CD14-positive monocyte (primary cell): ENCODE results near the gene CAMTA1. TPM values are rescaled to one million over a fixed set of nuclear protein-coding genes. Genes with fewer than 3 reads are reported as not detected.
A peak's percentile ranks its signal among the peaks of the same experiment; 100 is the strongest.

ENCODE experiments used
- DNase-seq, 3 donors: peaks; one replicate each; pipeline ENCODE4 v3.0.0-alpha.2; 2011 to 2022
- H2AFZ ChIP-seq: 2 replicates; pipeline ENCODE4 v1.6.0; 2012; ENCODE audit warnings: mild to moderate bottlenecking, low read depth, low read length, inconsistent platforms; ENCODE audit not compliant: insufficient read depth, poor library complexity, severe bottlenecking
- H3K27ac ChIP-seq, 2 donors: 1 replicate in 1 of 2; 2 replicates in 1 of 2; pipeline ENCODE4 v1.5.1; 2012 to 2013; ENCODE audit warnings: low read length in 2 of 2, control low read depth in 1 of 2, inconsistent platforms in 1 of 2, low read depth in 1 of 2, mild to moderate bottlenecking in 1 of 2
- H3K27me3 ChIP-seq, 2 donors: one replicate each; pipeline versions ENCODE4 v1.6.0 to v1.6.1; 2011 to 2013; ENCODE audit warnings: low read length in 2 of 2; ENCODE audit not compliant: control insufficient read depth in 2 of 2, insufficient read depth in 2 of 2
- H3K36me3 ChIP-seq, 2 donors: replicated peaks in 1 of 2; 1 replicate in 1 of 2; 2 replicates in 1 of 2; pipeline versions ENCODE4 v1.5.1 to v1.6.1; 2012 to 2013; ENCODE audit warnings: low read length in 2 of 2, control low read depth in 1 of 2, inconsistent platforms in 1 of 2, mild to moderate bottlenecking in 1 of 2; ENCODE audit not compliant: insufficient read depth in 2 of 2, control insufficient read depth in 1 of 2
- H3K4me1 ChIP-seq, 2 donors: 1 replicate in 1 of 2; 2 replicates in 1 of 2; pipeline versions ENCODE4 v1.5.1 to v1.6.1; 2012 to 2013; ENCODE audit warnings: low read length in 2 of 2, control low read depth in 1 of 2, inconsistent platforms in 1 of 2, mild to moderate bottlenecking in 1 of 2, moderate library complexity in 1 of 2; ENCODE audit not compliant: insufficient read depth in 2 of 2, control insufficient read depth in 1 of 2
- H3K4me2 ChIP-seq: replicated peaks from 2 replicates; pipeline ENCODE3; 2012; ENCODE audit warnings: low read length, moderate library complexity, mild to moderate bottlenecking; ENCODE audit not compliant: poor library complexity, severe bottlenecking; ENCODE audit errors: extremely low read depth
- H3K4me3 ChIP-seq, 3 experiments: fragments of 200-600 bp in 1 of 3; sonication (generic) in 1 of 3; replicated peaks in 1 of 3; 1 replicate in 2 of 3; 2 replicates in 1 of 3; pipeline ENCODE4 v1.5.1; 2011 to 2013; ENCODE audit warnings: low read length in 3 of 3, mild to moderate bottlenecking in 3 of 3, control low read depth in 2 of 3, low read depth in 2 of 3, inconsistent platforms in 1 of 3, moderate library complexity in 1 of 3
- H3K79me2 ChIP-seq: 2 replicates; pipeline ENCODE4 v1.6.0; 2012; ENCODE audit warnings: mild to moderate bottlenecking, control low read depth, inconsistent platforms, low read length, moderate library complexity; ENCODE audit not compliant: insufficient read depth
- H3K9ac ChIP-seq: 2 replicates; pipeline ENCODE4 v1.6.0; 2017; ENCODE audit warnings: low read length, mild to moderate bottlenecking; ENCODE audit not compliant: insufficient read depth, poor library complexity, severe bottlenecking
- H3K9me3 ChIP-seq, 2 donors: replicated peaks in 1 of 2; 1 replicate in 1 of 2; 2 replicates in 1 of 2; pipeline versions ENCODE4 v1.5.1 to v1.6.1; 2012 to 2013; ENCODE audit warnings: low read length in 2 of 2, control low read depth in 1 of 2; ENCODE audit not compliant: control insufficient read depth in 1 of 2, insufficient read depth in 1 of 2
- H4K20me1 ChIP-seq: 2 replicates; pipeline ENCODE4 v1.6.0; 2012; ENCODE audit warnings: mild to moderate bottlenecking, low read length, control low read depth, moderate library complexity; ENCODE audit not compliant: insufficient read depth
- H3K27ac Mint-ChIP-seq, 7 donors: one replicate each; pipeline ENCODE4 v1.8.0; 2020; ENCODE audit warnings: mild to moderate bottlenecking in 7 of 7, mixed read lengths in 7 of 7, moderate library complexity in 6 of 7, inconsistent platforms in 2 of 7
- H3K27me3 Mint-ChIP-seq, 3 donors: one replicate each; pipeline ENCODE4 v1.8.0; 2021 to 2022; ENCODE audit warnings: low read depth in 3 of 3, mild to moderate bottlenecking in 3 of 3, mixed read lengths in 3 of 3, moderate library complexity in 3 of 3, inconsistent platforms in 1 of 3
- H3K36me3 Mint-ChIP-seq, 2 donors: one replicate each; pipeline ENCODE4 v1.8.0; 2020; ENCODE audit warnings: mixed read lengths in 2 of 2, inconsistent platforms in 1 of 2, mild to moderate bottlenecking in 1 of 2
- H3K4me1 Mint-ChIP-seq: one replicate; pipeline ENCODE4 v1.8.0; 2020; ENCODE audit warnings: mild to moderate bottlenecking, mixed read lengths
- H3K4me3 Mint-ChIP-seq, 2 donors: one replicate each; pipeline ENCODE4 v1.8.0; 2020; ENCODE audit warnings: mild to moderate bottlenecking in 2 of 2, mixed read lengths in 2 of 2, moderate library complexity in 1 of 2
- H3K9me3 Mint-ChIP-seq, 7 donors: one replicate each; pipeline ENCODE4 v1.8.0; 2020 to 2022; ENCODE audit warnings: mixed read lengths in 7 of 7, mild to moderate bottlenecking in 6 of 7, moderate library complexity in 6 of 7, inconsistent platforms in 2 of 7
- CTCF ChIP-seq: fragments of 200-600 bp; IDR thresholded peaks from one replicate; pipeline ENCODE4 v1.8.0; 2022; ENCODE audit warnings: antibody characterized with exemption, mild to moderate bottlenecking
- WGBS: methylation state at CpG from one replicate; pipeline ENCODE4 v1.1.5; 2013; ENCODE audit warnings: missing lambda C conversion rate; ENCODE audit not compliant: insufficient coverage; 5-methylcytosine and 5-hydroxymethylcytosine counted together
- intact Hi-C, 2 donors: fragments of 100-400 bp; cut with micrococcal nuclease; formaldehyde crosslinking; loops; one replicate each; pipeline versions ENCODE4 v1.15.0 to v1.15.1; 2023
- polyA plus RNA-seq, 3 donors: library from polyadenylated mRNA; depleted of rRNA in 1 of 3; unstranded in 2 of 3; stranded (reverse) in 1 of 3; fragments of 300-500 nt in 2 of 3; fragments of >200 nt in 1 of 3; fragmentation: Illumina TruSeq in 2 of 3; gene quantifications; 1 replicate in 2 of 3; 2 replicates in 1 of 3; pipeline ENCODE4 v1.2.3, GENCODE V29; 2012 to 2021

CAMTA1 gene
- polyA plus RNA-seq, 3 donors, result 52.0 to 89.6 (median 78.3) TPM

GRCh38 chr1:6783221-6783620 is 2.0 kb upstream of the CAMTA1 start:
- peaks cover 25 to 29% of the 10 kb centered on the region in 2 donors for H3K4me1 ChIP-seq
- H3K27ac ChIP-seq, result peak overlapping the region in 1 of 2 donors; percentile 98
- H3K27me3 ChIP-seq, result no peaks in the 10 kb centered on the region
- H4K20me1 ChIP-seq, result peaks cover 24% of the 10 kb centered on the region
- no peaks in the 10 kb centered on the region for H3K9me3 ChIP-seq
- H3K4me2 ChIP-seq, result peak overlapping the region; percentile 79
- peak overlapping the region; percentile 0 for H2AFZ ChIP-seq
- peaks cover 0 to 7% of the 10 kb centered on the region in 2 donors for H3K36me3 Mint-ChIP-seq
- peak overlapping the region in 2 of 3 experiments; percentile 75 to 87 for H3K4me3 ChIP-seq
- intact Hi-C loops, result loop anchor here (5.0 to 10.0 kb wide), 5 partner anchors 36 to 178 kb away; partner anchors contain the start of genes KLHL21 (in 1 of the 2) and THAP3 (in 1 of the 2)
- H3K36me3 ChIP-seq, result no peaks in the 10 kb centered on the region
- H3K79me2 ChIP-seq, result peaks cover 31% of the 10 kb centered on the region
- peaks cover 0 to 3% (median 2%) of the 10 kb centered on the region in 3 donors for H3K27me3 Mint-ChIP-seq
- no peak for TF ChIP-seq CTCF
- peak overlapping the region in 5 of 7 donors; percentile 93 to 98 (median 97) for H3K27ac Mint-ChIP-seq
- H3K4me1 Mint-ChIP-seq, result peaks cover 36% of the 10 kb centered on the region
- DNase-seq, result no peak
- H3K9ac ChIP-seq, result no peak overlapping the region
- 100% methylated on average over 1 of the region's 4 CpGs for WGBS
- peak overlapping the region in 1 of 2 donors; percentile 93 for H3K4me3 Mint-ChIP-seq
- H3K9me3 Mint-ChIP-seq, result peaks cover 0 to 3% (median 0%) of the 10 kb centered on the region in 7 donors

GRCh38 chr1:6783936-6784559 is 1.2 kb upstream of the CAMTA1 start:
- Histone ChIP-seq H3K4me1 (peaks cover 25 to 29% of the 10 kb centered on the region in 2 donors), H3K9me3 (no peaks in the 10 kb centered on the region), H3K27ac (peak overlapping the region; percentile 97 to 98), H3K4me2 (peak overlapping the region; percentile 79), H2AFZ (peak overlapping the region; percentile 84), H3K27me3 (no peaks in the 10 kb centered on the region), H3K36me3 (no peaks in the 10 kb centered on the region), H3K4me3 (peak overlapping the region; percentile 75 to 87 (median 85)), H3K9ac (peak overlapping the region; percentile 99), H3K79me2 (peaks cover 39% of the 10 kb centered on the region), H4K20me1 (peaks cover 32% of the 10 kb centered on the region)
- intact Hi-C loops, result loop anchor here (5.0 to 10.0 kb wide), 5 partner anchors 37 to 179 kb away; partner anchors contain the start of genes KLHL21 (in 1 of the 2) and THAP3 (in 1 of the 2)
- 0% methylated on average over 39 of the region's 40 CpGs for WGBS
- H3K36me3 Mint-ChIP-seq, result peaks cover 2 to 10% of the 10 kb centered on the region in 2 donors
- peak; percentile 28 to 46 (median 41) for DNase-seq
- peaks cover 0 to 3% (median 0%) of the 10 kb centered on the region in 7 donors for H3K9me3 Mint-ChIP-seq
- H3K27me3 Mint-ChIP-seq, result peaks cover 0 to 3% (median 3%) of the 10 kb centered on the region in 3 donors
- peaks cover 45% of the 10 kb centered on the region for H3K4me1 Mint-ChIP-seq
- no peak for TF ChIP-seq CTCF
- H3K27ac Mint-ChIP-seq, result peak overlapping the region; percentile 93 to 98 (median 97)
- H3K4me3 Mint-ChIP-seq, result peak overlapping the region; percentile 85 to 93
